Activated T-cell treated with anti-CD3 and anti-CD28 coated beads for 1 hour (primary cell): ENCODE measurements around the gene LYZ.
"Not testable (repeated sequence)": the region's sequence is repeated elsewhere in the genome, so short reads cannot be mapped to it uniquely, and the experiment has no call there.

Source experiments
- DNase-seq: peaks from one replicate; pipeline ENCODE4 v3.0.0-alpha.2; 2020; ENCODE audit warnings: low read depth

Gene LYZ

DNA sequence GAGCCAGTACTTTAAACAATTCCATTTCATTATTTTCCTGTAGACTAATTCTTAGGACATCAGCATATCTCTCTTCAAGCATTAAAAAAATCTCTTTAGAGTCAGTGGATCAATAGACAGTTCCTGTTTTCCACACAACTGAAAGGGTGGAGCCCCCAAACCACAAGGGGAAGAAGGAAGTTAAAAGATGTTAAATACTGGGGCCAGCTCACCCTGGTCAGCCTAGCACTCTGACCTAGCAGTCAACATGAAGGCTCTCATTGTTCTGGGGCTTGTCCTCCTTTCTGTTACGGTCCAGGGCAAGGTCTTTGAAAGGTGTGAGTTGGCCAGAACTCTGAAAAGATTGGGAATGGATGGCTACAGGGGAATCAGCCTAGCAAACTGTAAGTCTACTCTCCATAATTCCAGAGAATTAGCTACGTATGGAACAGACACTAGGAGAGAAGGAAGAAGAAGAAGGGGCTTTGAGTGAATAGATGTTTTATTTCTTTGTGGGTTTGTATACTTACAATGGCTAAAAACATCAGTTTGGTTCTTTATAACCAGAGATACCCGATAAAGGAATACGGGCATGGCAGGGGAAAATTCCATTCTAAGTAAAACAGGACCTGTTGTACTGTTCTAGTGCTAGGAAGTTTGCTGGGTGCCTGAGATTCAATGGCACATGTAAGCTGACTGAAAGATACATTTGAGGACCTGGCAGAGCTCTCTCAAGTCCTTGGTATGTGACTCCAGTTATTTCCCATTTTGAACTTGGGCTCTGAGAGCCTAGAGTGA, at the start of gene LYZ:
Gene LYZ, plus strand, starts transcription at position 220 of the 777 bp plus-strand sequence. Its CDS starts 28 bp downstream, at position 248.
- no peak for DNase-seq

DNA sequence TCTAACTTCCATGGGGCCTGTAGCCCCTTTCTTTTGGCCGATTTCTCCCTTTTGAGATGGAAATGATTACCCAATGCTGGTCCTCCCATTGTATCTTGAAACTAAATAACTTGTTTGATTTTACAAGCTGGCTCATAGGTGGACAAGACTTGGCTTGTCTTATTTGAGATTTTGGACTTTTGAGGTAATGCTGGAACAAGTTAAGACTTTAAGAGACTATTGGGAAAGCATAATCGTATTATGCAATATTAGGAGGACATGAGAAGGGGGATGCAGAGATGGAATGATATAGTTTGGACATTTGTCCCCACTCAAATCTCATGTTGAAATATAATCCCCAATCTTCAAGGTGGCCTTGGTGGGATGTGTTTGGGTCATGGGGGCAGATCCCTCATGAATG, 49.2 kb upstream of the LYZ start:
- no peak for DNase-seq

DNA sequence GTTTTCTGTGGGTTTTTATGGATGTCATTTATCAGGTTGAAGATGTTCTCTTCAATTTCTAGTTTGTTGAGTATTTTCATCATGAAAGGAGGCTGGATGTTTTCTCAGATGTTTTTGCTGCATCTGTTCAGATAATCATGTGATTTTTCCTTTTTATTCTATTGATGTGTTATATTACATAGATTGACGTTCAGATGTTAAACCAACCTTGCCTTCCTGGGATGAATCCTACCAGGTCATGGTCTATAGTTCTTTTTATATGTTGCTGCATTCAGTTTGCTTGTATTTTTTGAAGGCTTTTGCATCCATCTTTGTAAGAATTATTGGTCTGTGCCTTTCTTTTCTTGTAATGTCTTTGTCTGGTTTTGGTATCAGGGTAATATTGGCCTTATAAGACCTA, 43.9 kb upstream of the LYZ start:
- no peak for DNase-seq

DNA sequence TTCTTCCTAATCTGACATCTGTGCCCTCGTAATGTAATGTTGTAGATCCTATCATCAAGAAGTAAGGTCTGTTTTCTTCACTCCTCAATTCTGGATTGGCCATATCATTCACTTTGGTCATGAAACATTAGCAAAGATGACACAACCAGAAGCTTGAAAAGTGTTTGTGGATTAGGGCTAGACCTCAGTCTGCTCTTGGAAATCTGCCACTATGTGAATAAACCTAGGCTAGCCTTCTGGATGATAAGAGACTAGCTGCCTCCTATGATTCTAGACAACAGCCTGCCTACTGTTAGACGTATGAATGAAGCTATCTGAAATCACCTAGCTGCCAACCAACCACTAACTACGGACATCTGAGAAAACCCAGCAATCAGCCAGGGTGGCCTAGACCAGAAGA, 38.7 kb upstream of the LYZ start:
- DNase-seq: no peak

DNA sequence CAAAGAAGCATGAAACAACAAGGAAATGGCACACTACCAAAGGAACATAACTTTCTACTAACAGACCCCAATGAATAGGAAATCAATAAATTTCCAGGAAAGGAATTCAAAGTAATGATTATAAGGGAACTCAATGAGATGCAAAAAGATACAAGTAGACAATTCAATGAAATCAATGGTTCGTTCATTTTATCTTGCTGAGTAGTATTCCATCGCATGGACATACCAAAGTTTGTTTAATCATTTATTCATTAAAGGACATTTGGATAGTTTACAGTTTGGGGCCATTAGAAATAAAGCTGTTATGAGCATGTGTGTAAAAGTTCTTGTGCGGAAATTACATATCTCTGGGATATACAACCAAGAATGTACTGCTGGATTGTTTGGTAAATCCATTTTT, 35.0 kb upstream of the LYZ start:
- DNase-seq: no peak

DNA sequence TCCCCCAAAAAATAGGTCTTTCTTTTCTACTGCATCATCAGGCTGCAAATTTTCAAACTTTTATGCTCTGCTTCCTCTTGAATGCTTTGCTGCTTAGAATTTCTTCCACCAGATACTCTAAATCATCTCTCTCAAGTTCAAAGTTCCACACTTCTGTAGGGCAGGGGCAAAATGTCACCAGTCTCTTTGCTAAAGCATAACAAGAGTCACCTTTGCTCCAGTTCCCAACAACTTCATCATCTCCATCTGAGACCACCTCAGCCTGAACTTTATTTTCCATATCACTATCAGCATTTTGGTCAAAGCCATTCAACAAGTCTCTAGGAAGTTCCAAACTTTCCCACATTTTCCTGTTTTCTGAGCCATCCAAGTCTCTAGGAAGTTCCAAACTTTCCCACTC, 31.4 kb upstream of the LYZ start:
- not testable (repeated sequence) for DNase-seq

DNA sequence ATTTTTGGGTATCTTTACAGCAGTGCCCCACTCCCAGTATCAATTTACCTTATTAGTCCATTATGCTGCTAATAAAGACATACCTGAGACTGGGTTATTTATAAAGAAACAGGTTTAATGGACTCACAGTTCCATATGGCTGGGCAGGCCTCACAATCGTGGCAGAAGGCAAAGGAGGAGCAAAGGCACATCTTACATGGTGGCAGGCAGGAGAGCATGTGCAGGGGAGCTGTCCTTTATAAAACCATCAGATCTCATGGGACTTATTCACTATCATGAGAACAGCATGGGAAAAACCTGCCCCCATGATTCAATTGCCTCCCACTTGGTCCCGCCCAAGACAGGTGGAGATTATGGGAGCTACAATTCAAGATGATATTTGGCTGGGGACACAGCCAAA, 30.9 kb upstream of the LYZ start:
- not testable (repeated sequence) for DNase-seq

DNA sequence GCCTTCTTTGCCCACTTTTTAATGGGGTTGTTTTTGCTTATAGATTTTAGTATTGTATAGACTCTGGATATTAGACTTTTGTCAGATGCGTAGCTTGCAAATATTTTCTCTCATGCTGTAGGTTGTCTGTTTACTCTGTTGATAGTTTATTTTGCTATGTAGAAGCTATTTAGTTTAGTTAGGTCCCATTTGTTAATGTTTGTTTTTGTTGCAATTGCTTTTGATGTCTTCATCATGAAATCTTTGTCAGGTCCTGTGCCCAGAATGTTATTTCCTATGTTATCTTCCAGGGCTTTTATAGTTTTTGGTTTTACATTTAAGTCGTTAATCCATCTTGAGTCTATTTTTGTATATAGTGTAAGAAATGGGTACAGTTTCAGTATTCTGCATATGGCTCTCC, 30.0 kb upstream of the LYZ start:
- no peak for DNase-seq

DNA sequence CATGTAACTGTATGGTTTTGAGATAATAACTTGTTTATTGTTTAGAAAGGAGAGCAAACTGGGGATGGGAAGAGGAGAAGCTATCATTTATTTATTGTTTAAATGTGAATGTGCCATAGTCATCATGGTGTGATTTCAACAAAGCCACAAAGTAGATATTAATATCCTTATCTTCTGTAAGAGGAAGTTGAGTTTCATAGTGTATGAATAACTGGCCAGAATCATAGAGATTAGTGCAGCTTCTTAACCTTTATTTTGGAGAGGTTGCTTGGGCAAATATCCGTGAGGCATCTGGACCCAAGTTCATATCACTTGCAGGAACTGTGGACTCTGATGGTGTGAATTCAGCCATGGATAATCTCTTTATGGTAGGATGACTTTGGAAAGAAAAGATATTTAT, 26.8 kb upstream of the LYZ start:
- no peak for DNase-seq

DNA sequence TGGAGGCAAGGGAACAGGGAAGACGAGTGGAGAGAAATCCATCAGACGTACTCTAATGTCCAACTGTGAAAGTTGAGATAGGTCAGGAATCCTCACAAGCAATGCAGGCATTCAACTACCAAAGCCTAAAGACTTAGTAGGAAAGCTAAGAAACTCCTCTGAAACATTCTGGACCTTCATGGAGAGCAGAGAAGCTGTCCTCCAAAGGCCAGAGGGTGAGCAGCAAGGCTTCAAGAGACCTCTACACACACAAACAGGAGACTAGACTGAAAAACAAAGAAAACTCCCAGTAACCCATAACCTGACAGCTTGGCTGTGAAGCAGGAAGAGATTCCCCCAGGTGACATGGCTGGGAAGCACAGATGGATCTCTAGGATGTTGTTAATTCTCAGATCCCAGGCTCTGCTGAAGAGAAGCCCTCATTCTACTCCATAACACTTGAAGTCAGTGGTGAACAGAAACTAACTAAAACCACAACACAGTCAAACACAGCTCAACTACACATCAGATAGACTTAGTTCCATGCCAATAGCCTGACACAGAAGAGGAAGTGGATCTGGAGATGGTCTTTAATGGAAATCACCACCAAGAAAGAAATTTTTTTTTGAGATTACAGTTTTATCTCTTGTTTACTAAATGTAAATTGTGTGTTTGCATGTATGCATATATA, 23.2 kb upstream of the LYZ start:
- no peak for DNase-seq

DNA sequence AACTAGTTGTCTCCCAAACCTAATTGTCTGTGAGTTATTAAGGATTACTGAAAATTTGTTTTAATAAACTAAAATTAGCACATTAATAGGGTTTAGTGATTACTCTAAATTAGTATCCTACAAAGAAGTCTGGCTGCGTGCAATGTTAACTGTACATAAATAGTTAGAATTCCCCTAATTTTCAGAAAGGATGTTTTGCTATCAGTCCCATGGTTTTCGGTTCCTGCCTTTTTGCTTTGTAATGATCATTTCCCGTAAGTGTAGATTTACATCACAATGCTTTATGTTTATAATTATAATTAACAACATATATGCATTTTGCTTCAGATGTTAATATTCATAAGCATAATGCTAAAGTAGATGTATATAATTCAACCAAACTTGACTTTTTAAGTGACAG, 19.8 kb upstream of the LYZ start:
- DNase-seq: no peak

DNA sequence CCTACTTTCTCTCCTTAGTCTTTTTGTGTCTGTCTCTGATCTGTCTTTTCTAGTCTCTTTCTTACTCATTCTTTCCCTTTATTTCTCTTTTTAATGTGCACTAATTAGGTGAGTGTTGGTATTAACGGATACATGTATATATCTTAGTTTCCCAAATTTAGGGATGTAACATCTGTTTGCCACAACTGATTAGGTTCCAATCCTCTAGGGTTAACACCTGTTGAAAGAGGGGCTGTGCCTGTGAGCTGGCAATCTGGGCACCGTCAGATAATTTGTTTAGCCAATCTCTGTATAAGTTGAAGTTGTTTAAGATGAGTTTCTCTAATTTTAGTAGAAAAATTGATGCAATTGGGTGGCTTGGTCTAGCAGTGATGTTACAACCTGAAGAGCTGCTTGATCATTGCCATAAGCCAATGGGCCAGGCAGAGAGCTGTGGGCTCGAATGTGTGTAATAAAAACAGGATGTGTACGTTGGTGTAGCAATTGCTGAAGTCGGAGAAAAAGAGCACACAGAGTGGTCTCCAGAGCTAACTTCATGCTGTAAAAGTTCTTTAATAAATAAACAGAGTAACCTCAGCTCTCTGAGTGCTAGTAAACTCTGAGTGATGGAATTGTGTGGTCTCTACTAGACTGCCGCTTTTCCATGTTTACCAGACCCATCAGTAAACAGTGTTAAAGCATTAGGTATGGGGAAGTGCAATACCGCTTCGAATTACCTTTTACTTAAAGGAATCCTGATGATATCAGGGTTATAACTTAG, 18.3 kb upstream of the LYZ start:
- DNase-seq: no peak

DNA sequence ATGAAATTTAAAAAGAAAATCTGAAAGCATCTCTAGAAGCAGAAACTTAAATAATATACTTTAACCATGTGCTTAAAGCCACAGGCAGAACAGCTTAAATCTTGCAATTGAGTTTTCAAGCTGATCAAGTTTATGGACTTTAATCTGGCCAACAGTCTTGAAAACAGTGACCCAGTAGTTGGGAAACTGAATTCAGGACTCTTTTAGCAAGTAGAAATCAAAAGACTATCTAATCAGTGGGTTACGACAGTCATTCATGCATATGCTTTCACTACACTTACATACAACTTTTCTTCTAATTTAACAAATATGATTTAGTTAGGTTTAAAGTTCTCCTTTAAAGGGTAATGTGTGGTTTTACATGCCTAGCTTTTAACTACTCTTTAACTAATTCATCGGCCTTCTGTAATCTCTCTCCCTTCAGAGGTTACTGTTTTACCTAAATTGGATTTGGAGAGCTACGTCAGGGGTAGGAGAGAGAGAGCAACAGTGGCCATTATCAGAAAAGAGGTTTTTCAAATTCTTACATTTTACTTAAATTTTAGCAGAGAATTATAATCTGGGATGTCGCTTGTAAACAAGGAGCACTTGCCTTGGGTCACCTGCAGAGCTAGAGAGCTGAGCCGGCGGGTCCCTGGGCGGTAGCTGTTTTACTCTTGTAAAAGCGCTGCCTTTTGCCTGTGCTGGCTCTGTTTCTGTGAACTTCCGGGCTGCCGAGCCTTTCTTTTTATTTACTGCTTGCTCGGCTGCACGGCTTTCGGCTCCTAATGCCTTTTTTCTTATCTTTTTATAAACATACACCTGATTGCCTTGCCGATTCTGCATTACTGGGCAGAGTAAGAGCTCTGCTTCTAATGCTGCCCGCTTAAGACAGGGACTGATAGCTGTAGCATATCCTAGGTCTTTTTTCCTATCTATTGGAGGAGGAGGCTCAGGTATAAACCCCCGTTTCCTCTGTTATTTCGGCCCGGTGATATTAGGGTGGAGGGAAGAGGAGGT, 17.4 kb upstream of the LYZ start:
- peak; percentile 45 for DNase-seq

DNA sequence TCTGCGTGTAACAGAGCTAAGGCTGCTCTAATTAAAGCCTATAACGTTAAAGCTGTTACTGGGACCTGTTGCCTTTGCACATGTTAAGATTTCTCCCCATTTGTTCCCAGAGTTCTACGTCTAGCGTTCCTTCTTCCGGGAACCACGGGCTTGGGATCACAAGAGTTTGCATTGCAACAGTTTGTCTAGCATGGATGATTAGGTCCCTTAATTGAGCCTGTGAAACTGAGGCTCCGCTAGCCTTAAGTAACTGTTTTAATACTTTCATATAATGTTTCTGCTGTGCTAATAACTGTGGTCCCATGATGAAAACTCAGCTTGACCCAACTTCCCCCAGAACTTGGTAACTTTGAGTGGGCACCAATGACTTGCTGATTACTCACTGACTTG, 16.7 kb upstream of the LYZ start:
- DNase-seq: no peak

DNA sequence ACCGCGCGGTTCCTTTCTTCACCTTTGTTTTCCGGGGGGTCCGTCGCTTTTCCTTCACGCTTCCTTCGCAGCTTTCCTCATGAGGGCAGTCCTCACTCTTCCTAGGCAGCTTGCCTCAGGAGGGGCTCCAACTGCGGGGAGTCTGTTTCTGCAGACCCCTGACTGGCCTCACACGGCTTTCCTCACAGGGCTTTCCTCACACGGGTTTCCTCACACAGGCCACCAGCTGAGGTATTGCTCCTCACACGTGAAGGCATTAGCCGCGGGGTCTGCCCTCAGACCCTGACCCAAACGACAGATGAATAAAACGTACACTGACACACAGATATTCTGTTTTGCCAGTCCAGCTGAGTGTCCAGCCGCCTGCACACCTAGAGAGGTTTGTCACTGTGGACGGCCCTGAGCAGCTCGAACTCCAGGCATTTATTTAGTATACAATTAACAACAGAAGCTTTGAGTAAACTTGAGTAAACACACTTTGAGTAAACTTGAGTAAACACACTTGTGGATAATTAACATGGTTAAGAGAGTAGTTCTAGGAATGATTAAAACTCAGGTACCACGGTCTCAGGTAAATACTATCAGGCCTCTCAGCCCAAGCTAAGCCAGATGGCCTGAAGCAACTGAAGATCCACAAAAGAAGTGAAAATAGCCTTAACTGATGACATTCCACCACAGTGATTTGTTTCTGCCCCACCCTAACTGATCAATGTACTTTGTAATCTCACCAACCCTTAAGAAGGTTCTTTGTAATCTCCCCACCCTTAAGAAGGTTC, 16.1 kb upstream of the LYZ start:
- no peak for DNase-seq

DNA sequence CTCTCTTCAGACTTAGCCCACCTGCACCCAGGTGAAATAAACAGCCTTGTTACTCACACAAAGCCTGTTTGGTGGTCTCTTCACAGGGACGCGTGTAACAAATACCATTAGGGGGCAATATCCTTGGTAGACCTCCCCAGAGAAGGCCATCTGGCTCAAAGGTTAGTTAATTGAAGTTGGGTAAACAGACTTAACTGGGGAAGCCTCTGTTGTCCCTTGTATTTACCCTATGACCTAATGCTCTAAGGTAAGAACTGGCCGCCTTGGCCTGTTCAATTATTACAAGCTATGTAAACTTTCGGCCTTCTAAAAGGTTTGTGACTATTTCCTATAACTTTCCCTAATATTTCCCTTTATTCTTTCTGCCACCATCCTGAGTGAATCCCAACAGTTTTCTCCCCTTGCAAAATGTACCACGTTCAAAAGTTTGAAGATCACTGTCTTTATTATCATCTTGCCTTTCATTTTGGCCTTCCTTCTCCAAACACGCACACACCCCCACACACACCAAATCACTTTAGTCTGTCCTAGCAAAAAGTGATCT, 15.3 kb upstream of the LYZ start:
- DNase-seq: no peak

DNA sequence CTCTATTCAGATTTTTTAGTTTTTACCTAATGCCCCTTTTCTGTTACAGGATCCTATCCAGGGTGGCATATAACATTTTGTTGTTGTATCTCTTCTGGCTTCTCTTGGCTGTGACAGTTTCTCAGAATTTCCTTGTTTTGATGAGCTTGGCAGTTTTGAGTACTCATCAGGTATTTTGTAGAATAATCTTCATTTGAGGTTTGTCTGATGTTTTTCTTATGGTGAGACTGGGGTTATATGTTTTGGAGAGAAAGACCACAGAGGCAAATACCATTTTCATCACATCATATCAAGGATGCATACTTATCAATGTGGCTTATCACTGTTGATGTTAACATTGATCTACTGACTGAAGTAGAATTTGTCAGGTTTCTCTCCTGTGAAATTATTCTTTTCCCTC, 14.0 kb upstream of the LYZ start:
- no peak for DNase-seq

DNA sequence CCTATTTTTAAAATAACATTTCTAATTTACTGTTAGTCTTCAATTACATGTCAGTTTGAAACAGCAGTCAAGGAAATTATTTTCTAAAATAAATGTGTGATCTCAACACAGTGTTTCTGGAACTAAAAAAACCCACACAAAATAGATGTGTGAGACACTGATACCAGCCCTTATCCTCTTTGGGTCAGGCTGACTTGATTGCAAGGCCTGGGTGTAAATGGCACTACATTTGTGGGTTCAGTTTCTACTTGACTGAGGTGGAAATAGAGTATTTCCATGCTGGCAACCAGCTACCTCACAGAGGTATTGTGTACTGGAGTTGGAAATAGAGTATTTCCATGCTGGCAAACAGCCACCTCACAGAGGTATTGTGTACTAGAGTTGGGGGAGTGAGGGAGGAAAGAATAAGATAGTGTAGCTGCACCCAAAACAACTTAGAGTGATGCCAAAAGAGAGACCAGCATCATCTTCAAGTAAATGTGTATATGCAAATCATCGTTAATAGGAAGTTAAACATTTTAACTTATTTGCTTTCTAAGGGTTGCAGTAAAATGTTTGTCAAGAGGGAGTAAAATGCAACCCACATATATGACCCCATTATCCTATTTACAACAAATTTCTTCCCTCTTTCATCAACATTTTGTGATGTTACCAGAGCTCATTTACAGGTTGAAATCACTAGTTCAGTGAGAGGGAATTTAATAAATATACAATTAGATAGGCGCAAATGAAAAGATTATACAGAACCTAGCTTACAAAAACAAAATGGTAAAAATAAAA, 10.7 kb upstream of the LYZ start:
- DNase-seq: no peak

DNA sequence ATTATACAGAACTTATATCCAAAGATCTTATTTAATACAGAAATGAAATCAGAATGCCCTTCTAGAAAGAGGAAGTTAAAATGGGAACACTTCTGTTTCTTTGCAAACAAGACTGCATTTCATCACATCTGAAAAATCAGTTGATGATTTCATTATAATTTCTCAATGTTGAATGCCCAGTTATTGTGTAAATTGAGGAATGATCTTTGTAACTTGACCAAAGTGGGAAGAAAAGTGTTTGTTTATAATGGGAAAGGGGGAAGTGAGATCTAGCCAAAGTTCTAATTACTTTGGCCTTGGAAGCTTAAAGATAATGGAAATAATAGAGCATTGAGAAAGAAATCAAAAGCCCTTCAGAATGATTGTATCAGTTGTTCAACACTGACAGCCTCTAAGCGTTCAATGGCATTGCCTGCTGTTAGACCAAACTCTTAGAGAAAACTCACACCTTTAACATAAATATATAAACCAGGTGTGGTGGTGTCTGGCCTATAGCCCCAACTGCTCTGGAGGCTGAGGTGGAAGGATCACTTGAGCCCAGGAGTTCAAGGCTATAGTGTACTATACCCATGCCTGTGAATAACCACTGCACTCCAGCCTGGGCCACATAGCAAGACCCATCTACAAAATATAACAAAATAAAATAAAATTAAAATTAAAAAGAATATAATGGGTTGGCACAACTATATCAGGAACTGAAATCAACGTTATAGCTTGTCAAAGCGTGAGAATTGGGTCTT, 9.9 kb upstream of the LYZ start:
- DNase-seq: no peak
